ENCODE results near the gene MAPK8IP2.
"Not testable (repeated sequence)": the region's sequence is repeated elsewhere in the genome, so short reads cannot be mapped to it uniquely, and the experiment has no call there.

Gene MAPK8IP2

DNA sequence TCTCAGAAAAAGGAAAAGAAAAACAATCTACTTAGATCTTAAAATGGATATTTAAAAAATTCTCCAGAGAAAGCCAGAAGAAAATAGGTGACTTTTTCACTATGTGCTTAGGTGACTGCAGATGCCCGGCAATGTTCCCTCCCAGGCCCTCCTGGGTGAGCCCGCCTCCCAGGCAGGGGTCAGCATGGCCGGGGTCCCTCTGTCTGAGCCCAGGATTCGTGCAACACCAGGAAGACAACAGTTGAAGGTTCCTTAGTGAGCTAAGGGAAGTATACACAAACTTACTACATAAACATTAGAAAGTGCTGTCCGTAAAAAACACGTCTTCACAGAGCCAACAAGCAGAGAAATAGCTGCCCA lies 11.6 kb downstream of the MAPK8IP2 start:
- no peaks in the 10 kb centered on the region for H3K36me3 ChIP-seq (ENCODE audit: control insufficient read depth, insufficient read depth, low read length)
- no peaks in the 10 kb centered on the region for H3K4me1 ChIP-seq (ENCODE audit: control insufficient read depth, insufficient read depth, low read length, poor library complexity, severe bottlenecking)
- H3K27ac ChIP-seq (ENCODE audit: insufficient read depth, low read length, poor library complexity, severe bottlenecking) = no peak overlapping the region
- H3K4me3 ChIP-seq (ENCODE audit: insufficient read depth, low read depth, low read length, poor library complexity, severe bottlenecking) = no peak overlapping the region
- H3K27me3 ChIP-seq (replicated peaks; ENCODE audit: control insufficient read depth, insufficient read depth, low read length, poor library complexity, severe bottlenecking) = no peaks in the 10 kb centered on the region
- DNase-seq = no peak
- no peaks in the 10 kb centered on the region for H3K9me3 ChIP-seq (ENCODE audit: control insufficient read depth, low read length)

DNA sequence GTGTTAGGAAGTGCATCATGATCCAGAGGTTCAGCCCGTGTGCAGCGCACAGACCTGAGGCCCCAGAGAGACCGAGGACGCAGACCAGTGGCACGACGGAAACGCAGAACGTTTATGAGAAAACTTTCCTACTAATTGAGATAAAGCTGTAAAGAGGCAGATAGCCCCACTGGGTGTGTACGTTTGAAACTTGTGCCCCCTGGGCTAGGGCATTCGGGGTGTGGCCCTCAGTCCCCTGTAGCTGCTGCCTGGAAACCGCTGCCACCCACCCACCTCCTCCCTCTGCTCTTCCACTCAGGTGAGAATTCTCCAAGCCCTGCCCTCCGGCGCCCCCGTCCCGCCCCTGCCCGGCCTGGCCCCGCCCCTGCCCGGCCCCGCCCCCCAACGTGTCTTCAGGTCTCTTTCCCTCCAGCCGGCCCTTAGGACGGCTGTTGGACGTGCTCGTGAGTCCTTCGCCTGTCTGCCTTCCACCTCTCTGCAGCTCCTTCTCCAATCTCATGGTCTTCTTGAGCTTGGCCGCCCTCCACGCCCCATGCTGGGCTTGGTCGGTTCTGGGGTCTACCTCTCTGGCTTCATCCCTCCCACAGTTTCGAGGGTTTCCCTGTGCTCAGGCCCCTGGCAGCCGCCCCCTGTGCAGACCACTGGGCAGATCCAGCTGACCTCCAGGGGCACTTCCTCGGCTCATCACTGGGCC lies 12.1 kb downstream of the MAPK8IP2 start:
- no peaks in the 10 kb centered on the region for H3K4me1 ChIP-seq (ENCODE audit: control insufficient read depth, insufficient read depth, low read length, poor library complexity, severe bottlenecking)
- no peak for DNase-seq
- H3K27me3 ChIP-seq (replicated peaks; ENCODE audit: control insufficient read depth, insufficient read depth, low read length, poor library complexity, severe bottlenecking) = no peaks in the 10 kb centered on the region
- no peak overlapping the region for H3K4me3 ChIP-seq (ENCODE audit: insufficient read depth, low read depth, low read length, poor library complexity, severe bottlenecking)
- H3K27ac ChIP-seq (ENCODE audit: insufficient read depth, low read length, poor library complexity, severe bottlenecking) = no peak overlapping the region
- no peaks in the 10 kb centered on the region for H3K36me3 ChIP-seq (ENCODE audit: control insufficient read depth, insufficient read depth, low read length)
- H3K9me3 ChIP-seq (ENCODE audit: control insufficient read depth, low read length) = no peaks in the 10 kb centered on the region

DNA sequence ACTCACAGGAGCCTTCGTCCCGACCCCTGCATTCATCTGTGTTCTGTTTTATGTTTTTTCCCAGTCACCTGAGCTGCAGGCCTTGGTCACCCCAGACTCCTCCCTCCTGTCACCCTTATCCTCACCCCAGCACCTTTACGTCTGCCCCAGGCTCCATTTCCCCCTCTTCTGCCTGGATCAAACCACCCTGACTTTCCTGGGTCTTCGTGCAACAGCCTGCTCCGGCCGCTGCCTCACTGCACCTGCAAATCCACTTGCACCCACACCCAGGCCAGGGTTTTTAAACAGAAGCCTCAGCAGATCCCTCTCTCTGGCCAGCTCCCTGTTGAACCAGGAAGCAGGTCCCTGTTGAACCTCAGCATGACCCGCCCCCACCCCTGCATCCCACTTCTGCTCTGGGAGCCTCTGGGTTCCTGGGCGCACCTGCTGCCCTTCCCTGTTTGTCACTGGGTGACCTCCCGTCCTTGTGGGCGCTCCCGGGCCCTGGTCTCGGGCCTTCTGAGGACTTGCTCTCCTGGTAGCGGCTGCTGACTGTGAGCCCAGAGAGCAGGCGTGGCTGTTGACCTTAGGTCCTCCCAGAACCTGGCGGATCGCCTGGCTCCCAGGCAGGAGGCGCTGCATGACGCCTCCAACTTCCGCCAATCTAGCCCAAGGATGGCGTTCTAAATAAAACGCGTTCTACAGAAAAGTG lies 12.8 kb downstream of the MAPK8IP2 start:
- H3K4me3 ChIP-seq (ENCODE audit: insufficient read depth, low read depth, low read length, poor library complexity, severe bottlenecking) = no peak overlapping the region

DNA sequence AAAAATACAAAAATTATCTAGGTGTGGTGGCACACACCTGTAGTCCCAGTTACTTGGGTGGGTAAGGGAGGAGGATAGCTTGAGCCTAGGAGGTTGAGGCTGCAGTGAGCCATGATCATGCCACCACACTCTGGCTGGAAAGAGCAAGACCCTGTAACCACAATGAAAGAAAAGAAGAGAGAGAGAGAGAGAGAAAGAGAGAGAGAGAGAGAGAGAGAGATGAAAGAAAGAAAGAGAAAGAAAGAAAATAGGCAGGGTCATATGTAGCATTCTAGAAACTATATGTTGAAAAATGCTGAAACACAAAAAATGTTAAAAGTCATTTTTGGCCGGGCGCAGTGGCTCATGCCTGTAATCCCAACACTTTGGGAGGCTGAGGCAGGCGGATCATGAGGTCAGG lies 13.7 kb downstream of the MAPK8IP2 start:
- H3K4me1 ChIP-seq (ENCODE audit: control insufficient read depth, insufficient read depth, low read length, poor library complexity, severe bottlenecking); H3K9me3 ChIP-seq (ENCODE audit: control insufficient read depth, low read length); H3K36me3 ChIP-seq (ENCODE audit: control insufficient read depth, insufficient read depth, low read length); H3K27ac ChIP-seq (ENCODE audit: insufficient read depth, low read length, poor library complexity, severe bottlenecking); DNase-seq; H3K27me3 ChIP-seq (replicated peaks; ENCODE audit: control insufficient read depth, insufficient read depth, low read length, poor library complexity, severe bottlenecking); H3K4me3 ChIP-seq (ENCODE audit: insufficient read depth, low read depth, low read length, poor library complexity, severe bottlenecking): not testable (repeated sequence)

More for the DNA sequence above, 12.8 kb downstream of the MAPK8IP2 start:
- no peak overlapping the region for H3K27ac ChIP-seq (ENCODE audit: insufficient read depth, low read length, poor library complexity, severe bottlenecking)
- no peaks in the 10 kb centered on the region for H3K4me1 ChIP-seq (ENCODE audit: control insufficient read depth, insufficient read depth, low read length, poor library complexity, severe bottlenecking)
- no peaks in the 10 kb centered on the region for H3K9me3 ChIP-seq (ENCODE audit: control insufficient read depth, low read length)
- no peak for DNase-seq
- H3K27me3 ChIP-seq (replicated peaks; ENCODE audit: control insufficient read depth, insufficient read depth, low read length, poor library complexity, severe bottlenecking) = no peaks in the 10 kb centered on the region
- H3K36me3 ChIP-seq (ENCODE audit: control insufficient read depth, insufficient read depth, low read length) = no peaks in the 10 kb centered on the region

DNA sequence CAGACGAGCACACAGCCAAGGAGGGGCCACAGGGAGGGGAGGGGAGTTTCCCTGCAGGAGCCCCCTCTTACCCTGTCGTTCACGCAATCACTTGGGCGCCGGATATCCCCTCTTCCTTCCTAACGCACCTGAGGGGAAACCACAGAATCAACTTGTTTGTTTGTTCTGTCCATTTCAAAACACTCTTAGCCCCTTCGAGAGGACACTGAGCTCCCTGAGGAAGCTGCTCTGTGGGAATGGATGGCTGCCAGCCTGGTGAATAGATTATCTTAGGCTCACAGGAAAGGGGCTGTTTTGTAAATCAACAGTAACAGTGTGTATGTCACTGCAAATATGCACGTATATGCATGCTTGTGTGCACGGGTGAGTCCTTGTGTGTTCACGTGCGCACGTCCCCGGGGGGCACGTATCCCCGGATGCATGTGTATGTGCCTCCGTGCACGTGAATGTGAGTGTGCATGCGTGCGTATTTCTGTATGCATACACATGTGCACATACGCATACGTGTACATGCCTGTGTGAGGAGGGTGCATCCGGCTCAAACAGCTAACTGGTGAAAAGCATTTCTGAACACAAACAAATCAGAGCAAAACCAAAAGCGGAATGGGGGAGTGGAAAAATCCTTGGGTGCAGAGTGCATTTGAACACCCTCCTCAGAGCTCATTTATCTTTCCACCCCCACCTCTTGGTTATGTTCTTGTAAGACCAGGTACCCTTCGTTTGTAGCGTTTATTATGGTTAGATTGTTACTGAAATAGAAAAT lies 20.2 kb downstream of the MAPK8IP2 start:
- Histone ChIP-seq H3K4me3 (ENCODE audit: insufficient read depth, low read depth, low read length, poor library complexity, severe bottlenecking) (peak overlapping the region; percentile 51), H3K27ac (ENCODE audit: insufficient read depth, low read length, poor library complexity, severe bottlenecking) (peak overlapping the region; percentile 90), H3K36me3 (ENCODE audit: control insufficient read depth, insufficient read depth, low read length) (peaks cover 10% of the 10 kb centered on the region), H3K4me1 (ENCODE audit: control insufficient read depth, insufficient read depth, low read length, poor library complexity, severe bottlenecking) (peaks cover 25% of the 10 kb centered on the region), H3K9me3 (ENCODE audit: control insufficient read depth, low read length) (no peaks in the 10 kb centered on the region), H3K27me3 (replicated peaks; ENCODE audit: control insufficient read depth, insufficient read depth, low read length, poor library complexity, severe bottlenecking) (no peaks in the 10 kb centered on the region)
- peak; percentile 66 to 86 (median 80) for DNase-seq

DNA sequence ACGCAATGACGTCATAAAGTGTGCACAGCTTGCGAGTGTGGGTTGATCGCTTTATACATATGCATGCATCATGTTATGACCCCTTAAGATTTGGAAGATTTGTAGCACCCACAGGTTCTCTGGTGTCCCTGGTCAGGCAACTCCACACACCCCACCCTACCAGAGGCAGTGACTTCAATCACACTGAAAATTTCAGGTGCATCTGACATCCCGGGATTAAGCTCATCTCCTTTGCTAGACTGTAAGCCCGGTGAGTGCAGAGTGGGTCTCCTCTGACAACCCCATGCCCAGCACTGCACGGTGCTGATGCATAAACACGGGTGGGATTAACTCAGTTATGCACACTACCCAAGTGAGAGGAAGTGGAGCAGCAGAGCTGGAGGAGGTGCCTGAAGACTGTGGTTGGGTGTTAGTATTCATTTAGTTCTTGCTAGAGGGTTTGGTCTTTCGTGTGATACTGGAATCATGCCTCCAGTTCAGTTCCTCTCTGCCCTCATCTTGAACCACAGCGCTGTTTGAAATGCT lies 20.8 kb downstream of the MAPK8IP2 start:
- no peaks in the 10 kb centered on the region for H3K27me3 ChIP-seq (replicated peaks; ENCODE audit: control insufficient read depth, insufficient read depth, low read length, poor library complexity, severe bottlenecking)
- H3K27ac ChIP-seq (ENCODE audit: insufficient read depth, low read length, poor library complexity, severe bottlenecking) = peak overlapping the region; percentile 90
- H3K36me3 ChIP-seq (ENCODE audit: control insufficient read depth, insufficient read depth, low read length) = peaks cover 15% of the 10 kb centered on the region
- peak in 2 of 3 donors; percentile 31 to 39 for DNase-seq
- peaks cover 25% of the 10 kb centered on the region for H3K4me1 ChIP-seq (ENCODE audit: control insufficient read depth, insufficient read depth, low read length, poor library complexity, severe bottlenecking)
- H3K4me3 ChIP-seq (ENCODE audit: insufficient read depth, low read depth, low read length, poor library complexity, severe bottlenecking) = peak overlapping the region; percentile 51
- H3K9me3 ChIP-seq (ENCODE audit: control insufficient read depth, low read length) = no peaks in the 10 kb centered on the region

DNA sequence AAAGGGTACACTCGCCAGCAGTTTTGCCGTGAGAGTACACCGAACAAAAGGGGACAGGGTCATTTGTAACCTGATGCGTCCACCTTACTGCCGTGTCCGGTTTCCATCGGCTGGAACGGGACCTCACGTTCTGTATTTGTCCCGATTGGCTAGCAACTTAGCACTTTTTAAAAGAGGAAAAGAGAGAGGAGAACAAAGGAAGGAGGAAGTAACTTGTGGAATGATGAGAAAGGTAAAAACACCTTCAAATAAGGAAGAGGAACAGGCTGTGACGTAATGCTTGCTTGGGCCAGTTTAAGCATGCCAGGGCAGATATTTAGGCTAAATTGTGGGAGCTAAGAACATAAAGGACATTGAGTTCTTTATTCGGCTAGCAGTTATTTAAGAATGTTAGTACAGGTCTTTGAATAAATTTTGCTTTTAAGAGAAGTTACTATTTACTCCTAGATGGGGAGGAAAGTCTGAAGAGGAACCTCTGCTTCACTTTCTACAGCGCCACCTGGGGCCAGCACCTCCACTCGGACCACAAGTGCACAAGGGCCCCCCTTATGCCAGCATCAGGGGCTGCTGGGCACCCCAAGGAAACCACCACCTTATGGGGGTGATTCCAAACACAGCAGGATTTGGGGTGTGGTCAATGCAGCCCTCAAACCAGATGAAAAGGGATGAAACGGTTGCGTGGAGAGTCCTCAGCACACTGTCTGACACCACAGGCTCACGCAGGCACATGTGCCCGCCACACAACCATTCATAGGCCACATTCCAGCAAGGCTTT lies 21.5 kb downstream of the MAPK8IP2 start:
- Histone ChIP-seq H3K4me3 (ENCODE audit: insufficient read depth, low read depth, low read length, poor library complexity, severe bottlenecking) (peak overlapping the region; percentile 51), H3K27me3 (replicated peaks; ENCODE audit: control insufficient read depth, insufficient read depth, low read length, poor library complexity, severe bottlenecking) (no peaks in the 10 kb centered on the region), H3K27ac (ENCODE audit: insufficient read depth, low read length, poor library complexity, severe bottlenecking) (peak overlapping the region; percentile 90), H3K36me3 (ENCODE audit: control insufficient read depth, insufficient read depth, low read length) (peaks cover 18% of the 10 kb centered on the region), H3K9me3 (ENCODE audit: control insufficient read depth, low read length) (no peaks in the 10 kb centered on the region), H3K4me1 (ENCODE audit: control insufficient read depth, insufficient read depth, low read length, poor library complexity, severe bottlenecking) (peaks cover 25% of the 10 kb centered on the region)
- no peak for DNase-seq

DNA sequence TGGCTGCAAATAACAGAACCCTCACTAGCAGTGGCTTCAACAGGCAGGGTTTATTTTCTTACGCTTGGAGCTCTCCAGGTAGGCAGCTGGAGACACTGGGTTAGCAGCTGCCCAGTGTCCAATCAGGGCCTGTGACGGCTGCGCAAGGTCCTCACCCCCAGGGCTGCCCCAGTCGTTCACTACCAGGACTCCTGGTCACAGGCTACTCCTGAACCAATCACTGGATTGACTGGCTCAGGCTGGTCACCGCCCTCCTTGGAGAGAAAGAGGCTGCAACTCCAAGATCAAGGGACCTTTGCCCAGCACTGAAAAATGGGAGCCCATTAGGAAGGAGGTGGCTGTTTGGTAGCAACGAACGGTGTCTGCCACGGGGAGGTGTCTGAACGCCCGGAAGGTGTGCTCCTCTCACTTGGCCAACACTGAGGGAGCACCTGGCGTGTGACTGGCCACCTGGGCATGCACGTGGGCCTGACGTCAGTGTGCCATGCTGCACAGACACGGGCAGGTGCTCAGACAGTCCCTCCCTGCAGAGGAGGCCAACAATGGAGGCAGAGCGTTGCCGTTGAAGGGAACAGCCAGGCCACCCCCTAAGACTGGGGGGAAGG lies 22.2 kb downstream of the MAPK8IP2 start:
- Histone ChIP-seq H3K4me3 (ENCODE audit: insufficient read depth, low read depth, low read length, poor library complexity, severe bottlenecking) (no peak overlapping the region), H3K9me3 (ENCODE audit: control insufficient read depth, low read length) (no peaks in the 10 kb centered on the region), H3K36me3 (ENCODE audit: control insufficient read depth, insufficient read depth, low read length) (peaks cover 18% of the 10 kb centered on the region), H3K4me1 (ENCODE audit: control insufficient read depth, insufficient read depth, low read length, poor library complexity, severe bottlenecking) (peaks cover 30% of the 10 kb centered on the region), H3K27ac (ENCODE audit: insufficient read depth, low read length, poor library complexity, severe bottlenecking) (peak overlapping the region; percentile 90), H3K27me3 (replicated peaks; ENCODE audit: control insufficient read depth, insufficient read depth, low read length, poor library complexity, severe bottlenecking) (no peaks in the 10 kb centered on the region)
- no peak for DNase-seq

DNA sequence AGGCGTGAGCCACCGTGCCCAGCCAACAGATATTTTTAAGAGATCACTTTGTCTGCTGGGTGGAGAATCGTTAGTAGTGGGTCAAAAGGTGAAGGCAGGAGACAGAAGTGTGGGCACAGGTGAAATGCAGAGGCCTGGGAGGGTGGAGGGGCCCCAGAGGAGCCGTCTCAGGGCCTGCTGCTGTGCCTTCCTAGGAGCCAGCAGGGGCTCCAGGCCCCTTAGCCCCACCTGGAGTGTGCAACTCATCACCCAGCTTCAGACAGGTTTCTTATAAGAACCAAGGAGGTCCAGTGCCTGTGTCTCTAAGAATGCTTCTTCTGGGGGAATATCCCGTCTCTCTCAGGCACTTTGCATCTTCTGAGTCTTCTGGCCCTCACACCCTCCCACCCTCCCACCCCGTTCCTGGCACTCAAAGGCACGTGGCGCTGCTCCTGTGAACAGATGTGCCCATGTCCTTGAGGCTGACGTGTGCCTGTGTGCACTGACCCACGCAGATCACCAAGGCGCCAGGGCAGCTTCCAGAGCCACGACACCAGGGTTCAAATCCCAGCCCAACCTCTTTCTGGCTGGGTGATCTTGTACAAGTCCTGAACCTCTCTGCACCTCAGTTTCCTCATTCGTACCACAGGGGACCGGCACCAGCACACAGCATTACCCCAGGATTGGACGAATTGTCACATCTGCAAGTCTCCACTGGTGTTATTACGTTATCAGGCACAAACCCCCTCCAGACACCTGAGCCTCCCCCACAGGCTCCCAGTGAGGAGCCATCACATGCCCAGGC lies 23.9 kb downstream of the MAPK8IP2 start:
- Histone ChIP-seq H3K27ac (ENCODE audit: insufficient read depth, low read length, poor library complexity, severe bottlenecking) (no peak overlapping the region), H3K4me3 (ENCODE audit: insufficient read depth, low read depth, low read length, poor library complexity, severe bottlenecking) (no peak overlapping the region), H3K4me1 (ENCODE audit: control insufficient read depth, insufficient read depth, low read length, poor library complexity, severe bottlenecking) (peaks cover 38% of the 10 kb centered on the region), H3K9me3 (ENCODE audit: control insufficient read depth, low read length) (no peaks in the 10 kb centered on the region), H3K36me3 (ENCODE audit: control insufficient read depth, insufficient read depth, low read length) (peaks cover 18% of the 10 kb centered on the region), H3K27me3 (replicated peaks; ENCODE audit: control insufficient read depth, insufficient read depth, low read length, poor library complexity, severe bottlenecking) (no peaks in the 10 kb centered on the region)
- no peak for DNase-seq
